Chondrocyte (in vitro differentiated cells): ENCODE data around the gene ZNF189. TPM values are rescaled to one million over a fixed set of nuclear protein-coding genes. Genes with fewer than 3 reads are reported as not detected.

ENCODE experiments used
- DNase-seq: peaks from one replicate; pipeline ENCODE4 v3.0.0; 2021; ENCODE audit warnings: mixed read lengths, low spot score
- H3K27ac Mint-ChIP-seq: one replicate; pipeline ENCODE4 v1.8.0; 2021; ENCODE audit warnings: mild to moderate bottlenecking, moderate library complexity, mixed read lengths; ENCODE audit not compliant: unreplicated experiment
- H3K27me3 Mint-ChIP-seq: 2 replicates; pipeline ENCODE4 v1.8.0; 2021; ENCODE audit warnings: low read depth, mixed read lengths
- H3K36me3 Mint-ChIP-seq: 2 replicates; pipeline ENCODE4 v1.8.0; 2021; ENCODE audit warnings: low read depth, mixed read lengths
- H3K4me1 Mint-ChIP-seq: 2 replicates; pipeline ENCODE4 v1.8.0; 2021; ENCODE audit warnings: low read depth, mild to moderate bottlenecking, mixed read lengths
- H3K4me3 Mint-ChIP-seq: one replicate; pipeline ENCODE4 v1.8.0; 2021; ENCODE audit warnings: mild to moderate bottlenecking, moderate library complexity, mixed read lengths; ENCODE audit not compliant: unreplicated experiment
- H3K9me3 Mint-ChIP-seq: 2 replicates; pipeline ENCODE4 v1.8.0; 2021; ENCODE audit warnings: low read depth, mixed read lengths
- CTCF ChIP-seq: fragments of 200-600 bp; sonication (generic); IDR thresholded peaks from 2 replicates; pipeline ENCODE4 v1.5.0; 2021; ENCODE audit warnings: antibody characterized with exemption, mild to moderate bottlenecking, moderate library complexity
- total RNA-seq: library from RNA; stranded (reverse); gene quantifications from 3 replicates; pipeline ENCODE4 v1.2.1, GENCODE V29; 2021

Gene ZNF189
- total RNA-seq, 1 donor from 2014 or later = 18.5 TPM

- Mint-ChIP-seq H3K36me3 (no peaks in the 10 kb centered on the region), H3K9me3 (no peaks in the 10 kb centered on the region), H3K4me3 (no peak overlapping the region), H3K27ac (no peak overlapping the region), H3K27me3 (no peaks in the 10 kb centered on the region), H3K4me1 (peaks cover 51% of the 10 kb centered on the region)
- DNase-seq = no peak
- TF ChIP-seq CTCF = peak; percentile 15
Observed at GRCh38 chr9:101457003-101457402, 58.4 kb downstream of the ZNF189 start.

DNA sequence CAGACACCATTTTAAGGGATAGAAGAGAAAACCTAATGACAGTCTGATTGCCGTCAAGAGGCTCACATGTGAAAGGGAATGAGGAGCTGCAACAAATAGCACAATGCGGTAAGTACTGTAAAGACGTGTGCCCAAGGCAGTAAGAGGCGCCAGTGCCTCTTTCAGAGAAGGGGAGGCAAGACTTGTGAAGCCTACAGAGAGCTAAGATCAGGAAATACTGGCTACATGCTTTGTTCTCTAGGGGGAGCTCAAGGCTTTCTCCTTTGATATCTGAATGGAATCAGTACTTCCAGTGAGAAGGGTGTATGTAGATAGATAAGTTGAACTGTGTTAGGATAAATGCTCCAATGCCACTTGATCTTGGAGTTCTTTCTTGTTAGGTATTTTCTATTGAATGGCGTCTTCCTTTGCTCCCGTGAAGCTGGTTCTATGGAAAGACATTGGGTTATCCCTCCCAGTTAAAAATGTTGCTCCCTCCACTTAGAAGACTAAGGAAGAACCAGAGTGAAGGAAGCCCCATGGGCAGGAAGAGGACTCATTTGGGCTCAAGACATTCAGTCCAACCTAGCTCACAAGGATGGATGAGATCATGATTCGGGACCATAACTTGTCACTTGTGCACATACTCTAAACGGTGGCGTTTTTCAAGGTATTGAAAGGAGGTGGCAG, 60.4 kb downstream of the ZNF189 start:
- DNase-seq = no peak
- Mint-ChIP-seq H3K4me1 (peaks cover 47% of the 10 kb centered on the region), H3K27ac (no peak overlapping the region), H3K4me3 (no peak overlapping the region), H3K36me3 (no peaks in the 10 kb centered on the region), H3K9me3 (no peaks in the 10 kb centered on the region), H3K27me3 (no peaks in the 10 kb centered on the region)
- peak; percentile 89 for TF ChIP-seq CTCF

Other genes starting within 250 kb of the ZNF189 start
- gene BAAT, start 13.8 kb upstream of the ZNF189 start, total RNA-seq = 0.10 to 0.26 TPM (median 0.24 TPM) in 3 replicates
- gene MRPL50, start 233 bp upstream of the ZNF189 start, total RNA-seq = 5.9 to 8.2 TPM (median 7.2 TPM) in 3 replicates
- 0.25 TPM in 1 of 3 replicates, not detected in the others for gene ALDOB, start 36.9 kb downstream of the ZNF189 start, total RNA-seq
- gene RNF20, start 135.0 kb downstream of the ZNF189 start, total RNA-seq = 42.6 to 68.6 TPM (median 47.4 TPM) in 3 replicates
- gene PPP3R2, start 196.1 kb downstream of the ZNF189 start, total RNA-seq = not detected in 3 replicates